HPDE6-E6E7 (cell line): Measurements from ENCODE around the gene WDR62.
"Not testable (repeated sequence)": the region's sequence is repeated elsewhere in the genome, so short reads cannot be mapped to it uniquely, and the experiment has no call there.

ENCODE experiments used
- DNase-seq: peaks from one replicate; pipeline ENCODE4 v3.0.0; 2011; ENCODE audit warnings: missing footprints; ENCODE audit errors: extremely low spot score

Gene WDR62

DNA sequence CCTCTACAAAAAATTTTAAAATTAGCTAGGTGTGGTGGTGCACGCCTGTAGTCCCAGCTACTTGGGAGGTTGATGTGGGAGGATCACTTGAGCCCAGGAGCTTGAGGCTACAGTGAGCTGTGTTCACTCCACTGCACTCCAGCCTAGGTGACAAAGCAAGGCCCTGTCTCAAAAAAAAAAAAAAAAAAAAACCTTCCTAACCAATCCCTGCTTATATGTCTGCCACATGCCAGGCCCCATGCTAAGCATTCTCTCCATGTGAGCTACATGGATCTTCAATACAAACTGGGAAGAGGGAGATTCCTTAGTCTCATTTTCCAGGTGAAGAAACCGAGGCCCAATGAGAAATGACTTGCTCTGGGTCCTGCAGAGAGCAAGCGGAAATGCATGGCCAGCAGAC is 54.0 kb downstream of the WDR62 start:
- DNase-seq, result no peak

DNA sequence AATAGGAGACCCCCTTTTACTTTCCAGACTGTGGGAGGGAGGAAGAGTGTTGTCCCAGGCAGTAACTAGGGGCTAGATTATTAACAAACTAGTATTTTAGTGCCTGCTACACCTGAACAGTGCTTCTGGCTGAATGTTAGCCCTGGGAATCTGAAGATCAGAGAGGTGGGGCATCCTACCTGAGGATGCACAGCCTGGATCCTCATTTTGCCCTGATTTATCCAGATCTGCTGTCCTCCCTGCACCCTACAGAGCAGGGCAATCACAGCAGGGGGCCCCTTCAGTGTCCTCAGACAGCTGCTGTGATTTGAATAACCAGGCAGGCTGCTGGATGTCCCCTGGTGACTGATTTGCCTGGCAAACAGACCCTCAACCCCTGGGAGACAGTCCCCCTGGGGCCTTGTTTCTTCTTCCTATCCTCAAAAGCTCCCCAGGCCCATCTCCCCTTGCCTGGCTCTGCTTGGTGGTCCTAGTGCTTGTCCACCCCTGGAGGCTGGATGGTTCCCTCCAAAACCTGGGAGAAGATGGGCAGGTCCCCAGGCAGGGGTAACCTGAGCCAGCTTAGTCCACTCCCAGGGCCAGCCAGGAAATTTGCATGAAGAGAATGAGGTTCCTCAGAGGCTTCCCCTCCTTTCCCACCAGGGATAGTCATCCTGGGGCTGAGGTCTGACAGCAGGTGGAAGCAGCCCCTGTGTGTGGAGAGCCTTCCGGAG is 55.9 kb downstream of the WDR62 start, which contains the start of gene OVOL3:
TSS of gene OVOL3 (plus strand) at position 657 of the 713 bp plus-strand sequence. CDS start 60 bp downstream, outside the sequence.
- DNase-seq, result no peak

DNA sequence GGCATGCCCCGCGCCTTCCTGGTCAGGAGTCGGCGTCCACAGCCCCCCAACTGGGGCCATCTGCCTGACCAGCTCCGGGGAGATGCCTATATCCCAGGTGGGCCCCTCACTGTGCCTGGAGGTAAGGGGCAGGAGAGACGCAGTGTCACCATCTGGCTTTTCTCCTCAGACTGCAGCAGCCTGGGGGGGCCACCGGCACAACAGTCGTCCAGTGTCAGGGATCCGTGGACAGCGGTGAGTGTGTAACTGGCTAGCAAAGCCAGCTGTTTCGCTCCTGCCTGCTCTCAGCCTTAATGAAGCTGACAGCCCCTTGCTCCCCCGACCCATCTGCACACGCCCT is 56.5 kb downstream of the WDR62 start:
- DNase-seq, result no peak

DNA sequence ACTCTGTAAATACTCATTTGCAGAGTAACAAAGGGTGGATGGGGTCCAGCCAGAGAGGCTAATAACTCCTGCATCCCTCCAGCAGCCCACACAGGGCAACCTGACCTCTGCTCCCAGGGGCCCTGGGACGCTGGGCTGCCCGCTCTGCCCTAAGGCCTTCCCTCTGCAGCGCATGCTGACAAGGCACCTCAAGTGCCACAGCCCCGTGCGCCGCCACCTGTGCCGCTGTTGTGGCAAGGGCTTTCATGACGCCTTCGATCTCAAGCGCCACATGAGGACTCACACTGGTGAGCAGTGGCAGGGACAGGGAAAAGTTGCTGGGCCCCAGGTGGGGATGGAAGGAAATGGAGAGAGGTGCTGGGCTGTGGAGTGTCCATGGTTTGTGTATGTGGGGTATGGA is 58.0 kb downstream of the WDR62 start:
- no peak for DNase-seq

DNA sequence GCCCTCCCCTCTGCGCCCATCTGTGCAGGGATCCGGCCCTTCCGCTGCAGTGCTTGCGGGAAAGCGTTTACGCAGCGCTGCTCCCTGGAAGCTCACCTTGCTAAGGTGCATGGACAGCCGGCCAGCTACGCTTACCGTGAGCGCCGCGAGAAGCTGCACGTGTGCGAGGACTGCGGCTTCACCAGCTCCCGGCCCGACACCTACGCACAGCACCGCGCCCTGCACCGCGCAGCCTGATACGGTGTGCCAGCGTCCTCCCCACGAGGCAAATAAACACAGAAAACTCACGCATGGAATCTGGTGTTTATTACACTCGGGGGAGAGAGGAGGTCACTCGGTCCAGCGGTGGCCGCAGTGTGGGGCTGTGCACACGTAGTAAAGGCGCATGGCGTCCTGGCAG is 58.7 kb downstream of the WDR62 start:
- DNase-seq, result no peak

DNA sequence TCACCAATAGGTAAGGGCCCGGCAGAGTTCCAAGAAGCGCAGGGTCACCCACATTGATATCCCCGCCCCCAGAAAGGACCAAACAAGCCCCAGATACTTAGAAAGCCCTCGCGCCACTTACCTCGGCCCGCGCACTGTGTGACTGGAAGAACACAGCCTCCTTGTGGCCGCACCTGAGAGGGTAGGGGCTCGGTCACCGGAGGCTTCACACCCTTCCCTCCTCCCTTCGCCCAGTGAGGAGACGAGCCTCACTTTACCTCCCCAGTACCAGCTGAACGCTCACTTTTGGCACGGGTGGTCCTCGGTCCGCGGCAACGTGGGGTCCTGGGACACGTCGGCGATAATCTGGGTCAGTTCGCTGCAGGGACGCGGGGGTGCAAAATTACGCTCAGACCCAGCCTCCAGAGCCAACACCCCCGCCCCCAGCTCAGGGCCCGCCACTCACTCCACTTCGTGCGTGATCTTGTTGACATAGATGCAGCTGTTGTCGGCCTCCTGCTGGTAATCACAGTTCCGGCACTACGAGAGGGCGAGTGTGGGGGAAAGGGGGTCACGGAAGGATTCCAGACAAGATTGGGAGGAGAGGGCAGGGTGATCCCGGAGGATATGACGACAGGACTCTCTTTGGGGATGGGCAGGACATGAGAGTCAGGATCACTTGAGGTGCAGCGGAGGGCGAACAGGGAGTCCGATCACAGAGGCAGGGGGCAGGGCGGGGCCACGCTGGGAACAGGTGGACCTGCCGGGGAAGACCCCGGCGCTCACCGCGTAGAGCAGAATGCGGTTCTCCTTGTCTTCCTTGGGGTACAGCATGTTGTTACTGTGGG is 59.4 kb downstream of the WDR62 start:
- no peak for DNase-seq

DNA sequence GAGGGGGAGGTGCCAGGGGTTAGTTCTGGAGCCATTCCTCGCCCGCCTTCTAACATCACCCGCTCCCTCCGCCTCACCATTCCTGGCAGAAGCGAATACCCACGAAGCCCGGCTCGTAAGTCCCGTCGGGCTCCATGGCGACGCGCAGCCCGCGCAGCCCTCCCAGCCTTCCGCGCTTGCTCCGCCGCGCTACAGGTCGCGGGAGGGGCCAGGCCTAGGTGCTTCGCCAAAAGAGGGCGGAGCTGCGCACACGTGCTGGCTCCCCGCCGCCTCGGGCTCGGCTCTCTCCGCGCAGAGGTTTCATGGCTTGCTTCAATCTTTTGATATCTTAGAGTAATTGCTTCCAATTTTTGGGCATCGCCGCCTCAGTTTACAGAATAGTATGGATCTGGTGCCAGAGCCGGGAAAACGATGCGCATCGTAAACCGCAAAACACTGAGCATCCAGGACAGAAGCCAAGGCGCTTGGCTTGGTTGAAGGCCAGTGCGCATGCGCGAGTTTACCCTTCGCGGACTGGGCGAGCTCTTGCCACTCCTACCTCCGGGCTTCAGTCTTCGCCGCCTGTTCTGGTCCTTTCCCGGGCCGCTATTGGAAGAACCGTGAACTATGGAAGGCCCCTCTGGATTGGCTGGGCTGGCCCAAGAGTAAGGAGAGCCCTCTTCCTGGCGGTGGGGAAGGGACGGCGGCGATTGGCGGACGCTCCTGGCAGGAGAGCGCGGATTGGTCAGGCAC is 60.2 kb downstream of the WDR62 start, which contains the start of gene POLR2I:
TSS of gene POLR2I (minus strand) at position 155 of the 732 bp plus-strand sequence. CDS start at position 136, 19 bp downstream.
- DNase-seq, result peak; percentile 99

DNA sequence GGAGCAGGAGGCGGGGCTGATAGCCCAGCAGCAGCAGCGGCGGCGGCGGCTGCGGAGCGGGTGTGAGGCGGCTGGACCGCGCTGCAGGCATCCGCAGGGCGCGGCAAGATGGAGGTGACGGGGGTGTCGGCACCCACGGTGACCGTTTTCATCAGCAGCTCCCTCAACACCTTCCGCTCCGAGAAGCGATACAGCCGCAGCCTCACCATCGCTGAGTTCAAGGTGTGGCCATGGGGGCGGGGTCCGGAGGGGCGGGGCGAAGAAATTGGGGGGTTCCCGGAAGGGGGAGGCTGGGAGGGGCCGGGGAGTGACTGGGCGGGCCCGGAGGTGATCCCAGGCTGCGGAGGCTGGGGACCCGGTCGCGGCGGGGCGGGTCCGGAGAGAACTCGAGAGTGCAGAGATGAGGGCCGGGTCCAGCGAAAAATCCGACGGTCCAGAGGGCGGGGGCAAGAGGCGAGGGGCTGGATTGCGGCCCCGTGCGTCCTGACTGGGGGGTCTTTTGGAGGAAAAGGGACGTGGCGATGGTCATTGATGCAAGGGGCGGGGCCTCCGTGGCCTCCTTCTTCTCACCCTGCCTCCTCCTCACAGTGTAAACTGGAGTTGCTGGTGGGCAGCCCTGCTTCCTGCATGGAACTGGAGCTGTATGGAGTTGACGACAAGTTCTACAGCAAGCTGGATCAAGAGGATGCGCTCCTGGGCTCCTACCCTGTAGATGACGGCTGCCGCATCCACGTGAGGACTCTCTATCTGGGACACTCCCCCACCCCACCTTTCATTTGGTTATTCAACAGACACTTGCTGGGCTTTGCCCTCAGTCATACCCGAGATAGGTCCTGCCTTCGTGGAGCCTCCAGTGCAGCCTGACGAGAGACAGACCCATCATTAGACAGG is 61.0 kb downstream of the WDR62 start, which contains the start of gene TBCB:
TSS of gene TBCB (plus strand) at position 16 of the 891 bp plus-strand sequence. CDS start at position 109, 93 bp downstream.
- DNase-seq, result no peak

DNA sequence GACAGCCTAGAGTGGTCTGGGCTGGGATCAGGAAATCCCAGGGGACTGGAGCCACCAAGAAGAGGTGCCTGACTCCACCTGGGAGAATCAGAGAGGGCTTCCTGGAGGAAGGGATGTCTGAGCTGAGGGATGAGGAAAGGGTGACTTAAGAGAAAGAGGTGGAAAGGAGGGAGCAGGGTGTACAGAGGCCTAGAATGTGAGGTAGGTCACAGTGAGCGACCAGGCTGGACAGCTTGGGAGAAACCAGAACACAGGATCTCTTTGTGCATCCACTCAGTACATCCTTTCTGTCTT is 61.6 kb downstream of the WDR62 start:
- DNase-seq, result no peak

DNA sequence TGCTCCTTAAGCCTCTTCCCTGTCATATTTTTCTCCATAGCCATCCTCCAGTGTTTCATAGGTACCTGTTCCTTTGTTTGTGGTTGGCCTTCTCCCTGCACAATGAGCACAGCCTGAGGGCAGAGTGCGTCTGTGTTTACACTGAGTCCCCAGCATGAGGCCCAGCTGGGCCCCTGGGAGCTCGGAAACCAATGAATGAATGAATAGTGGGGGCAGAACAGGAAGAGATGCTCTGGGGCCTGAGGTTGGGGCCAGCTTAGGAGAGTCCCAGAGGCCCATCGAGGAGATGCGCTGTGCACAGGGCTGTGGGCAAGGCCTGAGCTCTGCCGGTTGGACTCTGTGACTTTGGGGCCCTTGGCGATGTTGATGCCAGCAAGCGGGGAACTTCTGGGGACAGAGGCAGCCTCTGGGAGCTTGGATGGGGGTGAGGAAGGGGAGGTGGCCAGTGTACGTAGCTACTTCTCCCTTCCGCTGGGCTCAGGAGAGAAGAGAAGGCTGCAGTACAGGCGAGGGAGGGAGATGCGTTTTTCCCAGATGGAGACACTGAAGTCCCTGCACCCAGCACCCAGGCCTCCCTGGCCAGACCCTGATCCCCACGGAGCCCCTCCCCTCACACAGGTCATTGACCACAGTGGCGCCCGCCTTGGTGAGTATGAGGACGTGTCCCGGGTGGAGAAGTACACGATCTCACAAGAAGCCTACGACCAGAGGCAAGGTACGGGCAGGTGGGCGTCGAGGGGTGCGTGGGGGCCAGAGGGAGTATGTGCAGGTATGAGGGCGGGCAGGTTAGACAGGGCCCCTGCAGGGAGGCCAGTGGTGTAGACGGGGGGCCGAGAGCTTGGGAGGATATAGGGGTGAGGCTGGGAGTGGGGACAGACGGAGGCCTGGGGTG is 65.6 kb downstream of the WDR62 start:
- no peak for DNase-seq

DNA sequence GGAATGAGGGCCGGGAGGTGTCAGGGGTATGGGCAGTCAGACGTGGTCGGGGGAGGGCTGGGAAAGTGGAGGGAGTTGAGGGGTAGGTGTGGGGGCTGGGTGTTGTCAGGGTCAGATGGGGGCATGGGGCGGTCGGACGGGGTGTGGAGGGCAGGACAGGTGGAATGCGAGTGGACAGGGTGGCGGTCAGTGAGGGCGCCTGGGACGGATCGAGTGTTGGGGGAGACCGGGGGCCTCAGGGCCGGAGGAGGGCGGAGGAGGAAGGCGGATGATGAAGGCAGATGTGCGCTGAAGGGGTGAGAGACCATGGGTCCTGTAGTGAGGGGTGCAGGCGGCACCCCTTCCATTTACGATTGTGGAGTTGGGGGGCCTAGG is 66.3 kb downstream of the WDR62 start:
- DNase-seq, result no peak

DNA sequence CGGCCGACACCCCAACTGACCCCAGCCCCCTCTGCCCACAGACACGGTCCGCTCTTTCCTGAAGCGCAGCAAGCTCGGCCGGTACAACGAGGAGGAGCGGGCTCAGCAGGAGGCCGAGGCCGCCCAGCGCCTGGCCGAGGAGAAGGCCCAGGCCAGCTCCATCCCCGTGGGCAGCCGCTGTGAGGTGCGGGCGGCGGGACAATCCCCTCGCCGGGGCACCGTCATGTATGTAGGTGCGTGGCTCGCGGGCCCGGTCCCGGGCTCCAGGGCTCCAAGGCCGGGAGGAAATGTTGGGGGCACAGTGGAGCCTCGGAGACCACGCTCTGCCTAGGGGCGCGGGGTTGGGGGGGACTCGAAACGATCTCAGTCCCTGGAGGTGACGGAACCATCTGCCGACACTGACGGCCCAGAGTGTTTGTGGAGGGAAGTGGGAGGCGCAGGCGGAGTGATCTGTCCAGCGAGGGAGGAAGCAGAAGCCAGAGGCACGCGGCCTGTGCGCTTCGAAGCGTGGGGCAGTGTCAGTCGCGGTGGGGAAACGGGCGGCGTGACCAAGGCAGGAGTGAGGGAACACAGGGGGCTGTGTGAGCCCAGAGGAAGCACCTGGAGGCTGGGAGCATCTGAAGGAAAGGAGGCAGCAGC is 66.9 kb downstream of the WDR62 start:
- DNase-seq, result no peak

DNA sequence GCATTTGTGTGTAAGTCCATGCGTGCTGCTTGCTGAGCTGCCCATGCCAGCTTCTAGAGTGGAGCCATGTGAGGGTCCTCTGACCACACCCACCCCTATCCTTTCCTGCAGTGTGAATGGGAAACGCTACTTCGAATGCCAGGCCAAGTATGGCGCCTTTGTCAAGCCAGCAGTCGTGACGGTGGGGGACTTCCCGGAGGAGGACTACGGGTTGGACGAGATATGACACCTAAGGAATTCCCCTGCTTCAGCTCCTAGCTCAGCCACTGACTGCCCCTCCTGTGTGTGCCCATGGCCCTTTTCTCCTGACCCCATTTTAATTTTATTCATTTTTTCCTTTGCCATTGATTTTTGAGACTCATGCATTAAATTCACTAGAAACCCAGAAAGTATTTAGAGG is 70.9 kb downstream of the WDR62 start:
- no peak for DNase-seq

DNA sequence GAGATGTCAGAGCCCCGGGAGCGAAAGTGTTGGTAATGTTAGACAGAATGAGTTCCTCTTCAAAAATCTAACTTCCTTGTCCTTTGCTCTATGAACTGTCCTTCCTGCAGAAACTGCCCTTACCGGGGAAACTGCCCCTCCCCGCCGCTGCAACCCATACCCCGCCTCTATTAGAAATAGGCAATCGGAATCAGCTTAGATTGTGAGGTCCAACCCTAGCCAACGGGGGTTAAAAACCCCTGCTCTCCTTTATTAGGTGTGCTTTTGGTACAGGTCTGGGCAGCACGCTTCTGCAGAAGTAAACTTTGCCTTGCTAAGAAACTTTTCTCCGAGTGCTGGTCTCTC is 73.7 kb downstream of the WDR62 start:
- no peak for DNase-seq

DNA sequence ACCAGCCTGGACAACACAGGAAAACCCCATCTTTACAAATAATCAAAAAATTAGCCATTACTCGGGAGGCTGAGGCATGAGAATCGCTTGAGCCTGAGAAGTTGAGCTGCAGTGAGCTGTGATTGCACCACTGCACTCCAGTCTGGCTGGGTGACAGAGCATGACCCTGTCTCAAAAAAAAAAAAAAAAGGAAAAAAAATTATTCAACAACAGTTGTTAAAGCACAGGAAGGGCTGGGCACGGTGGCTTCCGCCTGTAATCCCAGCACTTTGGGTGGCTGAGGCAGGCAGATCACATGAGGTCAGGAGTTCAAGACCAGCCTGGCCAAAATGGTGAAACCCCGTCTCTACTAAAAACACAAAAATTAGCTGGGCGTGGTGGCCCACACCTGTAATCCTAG is 76.5 kb downstream of the WDR62 start:
- DNase-seq, result not testable (repeated sequence)

DNA sequence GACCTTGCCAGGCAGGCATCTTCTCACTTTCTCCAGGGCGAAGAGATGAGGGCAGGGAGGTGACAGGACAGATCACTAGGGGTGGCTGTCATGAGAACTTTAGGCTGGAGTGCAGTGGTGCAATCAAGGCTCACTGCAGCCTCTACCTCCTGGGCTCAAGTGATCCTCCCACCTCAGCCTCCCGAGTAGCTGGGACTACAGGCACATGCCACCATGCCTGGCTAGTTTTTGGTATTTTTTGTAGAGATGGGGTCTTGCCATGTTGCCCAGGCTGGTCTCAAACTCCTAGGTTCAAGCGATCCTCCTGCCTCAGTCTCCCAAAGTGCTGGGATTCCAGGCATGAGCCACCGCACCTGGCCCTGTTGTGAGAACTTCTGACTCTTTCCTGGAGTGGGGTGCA is 80.2 kb downstream of the WDR62 start:
- DNase-seq, result not testable (repeated sequence)

DNA sequence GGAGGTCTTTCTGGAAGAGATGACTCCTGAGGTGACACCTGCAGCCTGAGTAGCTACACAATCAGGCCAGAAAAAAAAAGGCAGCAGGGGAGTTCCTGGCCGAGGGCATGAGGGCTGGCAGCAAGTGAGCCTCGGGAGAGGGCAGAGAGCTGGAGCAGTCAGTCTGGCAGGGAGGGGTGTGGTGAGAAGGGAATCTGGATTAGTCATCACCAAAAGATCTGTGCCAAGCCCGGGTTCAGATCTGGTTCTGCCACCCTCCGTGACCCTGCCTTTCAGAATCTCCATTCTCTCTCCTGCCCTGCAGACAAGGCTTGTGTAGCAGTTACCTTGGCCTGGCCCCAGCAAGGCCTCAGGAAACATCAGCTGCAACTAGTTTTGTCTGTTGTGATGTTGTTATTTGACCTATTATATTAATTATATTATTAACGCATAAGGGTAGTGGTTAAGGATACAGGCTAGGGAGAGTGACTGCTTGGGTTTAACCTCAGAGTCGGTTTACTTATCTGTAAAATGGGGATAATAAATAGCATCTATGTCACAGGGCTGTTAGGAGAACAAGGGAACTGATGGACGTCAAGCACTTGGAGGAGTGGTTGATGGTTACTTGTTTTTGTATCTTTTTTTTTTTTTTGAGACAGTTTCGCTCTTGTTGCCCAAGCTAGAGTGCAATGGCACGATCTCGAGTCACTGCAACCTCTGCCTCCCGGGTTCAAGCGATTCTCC is 82.4 kb downstream of the WDR62 start:
- peak; percentile 80 for DNase-seq

DNA sequence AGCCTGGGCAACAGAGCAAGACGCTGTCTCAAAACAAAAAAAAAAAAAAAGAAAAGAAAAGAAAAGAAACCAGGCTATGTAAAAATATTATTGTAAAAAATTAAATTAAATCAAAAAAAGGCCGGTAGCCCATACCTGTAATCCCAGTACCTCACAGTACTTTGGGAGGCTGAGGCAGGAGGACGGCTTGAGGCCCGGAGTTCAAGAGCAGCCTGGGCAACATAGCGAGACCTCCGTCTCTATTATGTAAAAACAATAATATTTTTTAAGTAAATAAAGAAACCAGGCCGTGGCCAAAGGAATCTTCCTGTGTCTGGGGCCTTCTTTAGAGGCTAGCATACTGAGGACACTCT is 84.4 kb downstream of the WDR62 start:
- no peak for DNase-seq

DNA sequence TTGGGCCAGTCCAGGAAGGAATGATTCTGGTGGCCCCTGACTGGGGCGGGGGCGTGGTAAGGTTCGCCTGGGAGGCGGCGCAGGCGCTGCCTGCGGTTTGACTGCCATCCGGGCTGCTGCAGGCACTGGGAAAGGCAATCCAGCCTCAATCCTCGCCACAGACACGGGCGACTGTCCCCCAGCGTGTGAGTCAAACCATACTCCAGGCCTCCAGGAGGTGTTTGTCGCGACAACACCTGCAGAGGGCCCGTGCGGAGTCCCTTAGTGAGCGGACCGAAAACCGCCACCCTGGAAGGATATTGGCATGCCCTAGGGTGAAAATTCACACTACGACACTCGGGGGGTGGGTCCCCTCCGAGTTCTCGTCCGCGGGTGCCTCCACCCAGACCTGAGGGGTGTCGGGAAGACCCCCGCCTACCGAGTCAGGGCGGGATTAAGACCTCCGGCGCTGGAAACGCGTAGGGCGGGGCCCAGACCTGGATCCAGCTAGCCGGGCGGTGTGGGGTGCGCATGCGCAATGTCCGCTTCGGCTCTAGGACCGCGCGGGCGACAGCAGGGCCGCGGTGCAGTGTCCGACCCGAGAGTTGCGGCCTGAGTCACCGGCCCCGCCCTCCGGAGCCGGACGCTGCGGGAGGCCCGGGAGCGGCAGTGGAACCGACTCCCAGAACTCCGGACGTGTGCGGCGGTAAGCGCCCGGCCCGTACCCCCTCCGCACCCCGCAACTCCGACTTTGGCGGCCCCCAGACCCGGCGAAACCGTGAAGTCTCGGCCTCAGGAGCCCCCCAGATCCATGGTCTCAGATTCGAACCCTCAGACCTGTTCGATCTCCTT is 85.0 kb downstream of the WDR62 start, which contains the start of gene CAPNS1:
TSS of gene CAPNS1 (plus strand) at position 594 of the 831 bp plus-strand sequence. CDS start 946 bp downstream, outside the sequence.
- DNase-seq, result peak; percentile 93
